Ammon's horn (tissue), 1 donor: ENCODE measurements around the gene ST6GALNAC2.
"Not testable (repeated sequence)": the region's sequence is repeated elsewhere in the genome, so short reads cannot be mapped to it uniquely, and the experiment has no call there.

ENCODE experiments used
- DNase-seq: peaks from one replicate; pipeline ENCODE4 v3.0.0-alpha.2; 2016; ENCODE audit warnings: low spot score

Gene ST6GALNAC2

GRCh38 chr17:76539631-76540271 is 45.9 kb downstream of the ST6GALNAC2 start, which contains the start of gene PRCD:
Gene PRCD, plus strand, starts transcription at chr17:76540044. Its CDS starts 98 bp downstream, at chr17:76540142.
- no peak for DNase-seq

GRCh38 chr17:76538941-76539570 is 46.6 kb downstream of the ST6GALNAC2 start:
- DNase-seq: no peak

DNA sequence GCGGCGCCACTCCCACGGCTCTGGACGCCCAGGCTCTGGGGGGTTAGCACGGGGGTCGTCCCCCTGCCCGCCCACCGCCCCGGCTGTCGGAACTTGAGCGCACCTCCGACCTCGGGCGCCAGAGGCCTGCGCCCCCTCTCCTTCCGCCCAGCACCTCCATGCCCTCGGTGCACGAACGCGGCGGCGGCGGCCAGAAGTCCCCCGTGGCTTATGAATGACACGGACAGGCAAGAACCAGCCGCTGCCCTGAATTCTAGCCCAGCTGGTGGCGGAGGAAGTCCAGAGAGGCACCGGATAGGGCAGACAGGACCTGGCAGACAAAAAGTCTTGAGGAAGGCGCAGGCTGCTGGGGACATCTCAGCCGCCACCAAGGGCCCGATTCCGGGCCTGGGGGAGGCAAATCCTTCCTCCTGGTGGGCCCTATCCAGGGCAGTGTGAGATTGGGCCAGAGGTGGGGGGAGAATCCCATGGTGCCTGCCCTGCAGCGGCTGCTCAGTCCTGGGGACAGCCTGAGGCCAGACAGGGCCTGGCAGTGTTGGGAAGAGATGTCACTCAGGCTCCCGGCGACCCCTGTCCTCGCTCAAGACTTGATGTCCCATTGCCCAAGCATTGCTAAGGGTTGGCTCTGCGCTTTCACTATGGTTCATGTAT is 47.3 kb downstream of the ST6GALNAC2 start:
- no peak for DNase-seq

DNA sequence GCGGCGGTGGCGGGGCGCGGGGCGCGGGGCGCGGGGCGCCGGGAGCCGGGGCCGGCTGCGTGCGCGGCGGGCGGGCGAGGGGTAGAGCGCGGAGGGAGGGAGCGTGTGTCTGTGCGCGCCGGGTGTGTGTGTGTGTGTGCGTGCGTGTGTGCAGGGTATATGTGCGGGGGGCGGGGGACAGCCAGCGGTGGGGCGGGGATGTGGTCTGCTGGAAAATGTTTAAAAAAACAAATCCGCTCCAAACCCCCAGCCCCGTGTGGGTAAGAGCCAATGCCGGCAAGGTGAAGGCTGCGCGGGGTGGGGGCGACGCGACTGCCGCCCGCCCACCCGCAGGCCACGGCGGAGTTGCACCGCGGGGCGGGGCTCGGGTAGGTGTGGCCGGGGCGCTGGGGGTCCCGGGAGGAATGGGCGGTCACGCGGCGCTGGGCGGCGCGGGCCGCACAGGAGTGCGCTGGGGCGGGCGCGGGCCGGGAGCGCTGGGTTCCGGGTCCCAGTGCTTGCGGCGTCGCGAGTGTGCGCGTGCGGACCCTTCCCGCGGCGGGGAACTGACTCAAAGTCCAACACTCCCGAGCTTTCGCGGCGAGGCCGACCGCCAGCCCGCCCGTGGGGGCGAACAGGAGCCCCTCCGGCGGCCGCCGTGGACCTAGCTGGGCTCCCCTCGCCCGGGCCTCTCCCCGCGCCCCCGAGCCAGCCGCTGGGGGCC is 47.9 kb downstream of the ST6GALNAC2 start, which contains the start of gene CYGB:
CYGB (minus strand) TSS at position 132 of the 703 bp plus-strand sequence. CDS start 167 bp downstream, outside the sequence.
- no peak for DNase-seq

- DNase-seq: no peak
Measured at GRCh38 chr17:76537288-76537577, 48.4 kb downstream of the ST6GALNAC2 start.

DNA sequence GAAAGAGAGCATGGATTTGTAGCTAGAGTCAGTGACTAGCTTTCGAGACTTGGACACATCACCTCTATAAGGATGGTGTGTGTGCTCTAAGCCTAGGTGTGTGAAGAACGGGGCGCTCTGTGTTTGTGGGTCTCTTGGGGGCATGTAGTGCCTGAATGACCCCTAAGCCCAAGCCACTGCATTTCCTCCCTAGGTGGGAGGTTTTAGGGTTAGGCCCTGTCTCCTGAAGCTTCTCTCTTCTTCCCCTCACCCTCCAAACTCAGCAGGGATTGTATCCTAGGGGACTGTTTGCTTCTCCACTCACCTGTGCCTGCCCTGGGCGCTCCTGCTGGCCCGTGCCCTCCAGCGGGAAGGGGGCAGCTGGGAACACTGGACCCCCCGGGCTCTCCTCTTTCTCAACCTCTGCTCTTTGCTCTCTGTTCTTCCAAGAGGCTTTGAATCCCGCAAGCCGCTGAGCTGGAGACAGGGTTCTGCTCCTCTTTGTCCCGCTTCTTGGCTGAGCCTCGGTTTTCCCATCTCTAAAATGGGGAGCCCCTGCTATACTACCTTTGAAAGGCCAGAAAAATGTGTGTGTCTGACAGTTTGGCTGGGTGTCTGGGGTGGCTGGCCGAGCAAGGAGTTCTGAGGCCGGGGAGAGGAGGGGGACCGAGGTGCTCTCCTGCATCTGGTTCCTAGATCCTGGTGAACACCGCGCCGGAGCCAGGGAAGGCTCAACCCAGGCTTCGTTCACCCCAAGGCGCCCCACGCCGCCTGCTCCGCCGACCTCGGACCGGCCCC is 49.0 kb downstream of the ST6GALNAC2 start:
- DNase-seq: no peak

DNA sequence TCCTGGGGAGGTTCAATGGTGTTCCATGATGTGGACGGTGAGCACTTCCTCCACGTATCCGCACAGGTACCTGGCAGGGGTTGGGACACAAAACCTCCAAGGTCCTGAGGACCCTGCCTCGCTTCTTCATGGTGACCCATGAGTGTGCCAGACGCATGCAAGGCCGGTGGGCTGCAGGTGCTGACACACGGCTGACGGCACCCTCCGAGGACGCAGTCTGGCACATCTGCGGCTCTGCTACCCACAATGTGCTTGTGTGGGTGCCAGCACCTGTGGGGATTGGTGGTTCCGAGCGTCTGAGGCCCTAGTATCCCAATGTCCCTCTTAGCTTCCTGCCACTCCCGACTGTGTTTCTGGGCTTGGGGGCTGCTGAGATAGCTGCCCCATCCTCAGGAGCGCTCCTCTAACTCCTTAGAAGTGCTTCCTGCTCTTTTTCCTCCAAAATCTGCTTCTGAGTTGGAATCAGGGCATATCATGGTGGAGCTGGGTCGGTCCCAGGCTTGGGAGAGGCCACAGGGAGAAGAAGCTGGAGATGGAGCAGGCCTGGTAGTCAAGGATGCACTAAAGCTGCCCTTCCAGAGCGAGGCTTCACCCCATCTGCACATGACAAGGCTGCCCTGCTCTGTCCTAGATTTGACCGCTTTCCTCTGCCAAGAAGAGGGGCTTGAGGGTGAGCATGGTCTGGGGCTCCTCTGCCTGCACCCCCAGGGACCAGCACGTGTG is 49.7 kb downstream of the ST6GALNAC2 start:
- DNase-seq: no peak

- no peak for DNase-seq
Measured at GRCh38 chr17:76534831-76535732, 50.6 kb downstream of the ST6GALNAC2 start.

DNA sequence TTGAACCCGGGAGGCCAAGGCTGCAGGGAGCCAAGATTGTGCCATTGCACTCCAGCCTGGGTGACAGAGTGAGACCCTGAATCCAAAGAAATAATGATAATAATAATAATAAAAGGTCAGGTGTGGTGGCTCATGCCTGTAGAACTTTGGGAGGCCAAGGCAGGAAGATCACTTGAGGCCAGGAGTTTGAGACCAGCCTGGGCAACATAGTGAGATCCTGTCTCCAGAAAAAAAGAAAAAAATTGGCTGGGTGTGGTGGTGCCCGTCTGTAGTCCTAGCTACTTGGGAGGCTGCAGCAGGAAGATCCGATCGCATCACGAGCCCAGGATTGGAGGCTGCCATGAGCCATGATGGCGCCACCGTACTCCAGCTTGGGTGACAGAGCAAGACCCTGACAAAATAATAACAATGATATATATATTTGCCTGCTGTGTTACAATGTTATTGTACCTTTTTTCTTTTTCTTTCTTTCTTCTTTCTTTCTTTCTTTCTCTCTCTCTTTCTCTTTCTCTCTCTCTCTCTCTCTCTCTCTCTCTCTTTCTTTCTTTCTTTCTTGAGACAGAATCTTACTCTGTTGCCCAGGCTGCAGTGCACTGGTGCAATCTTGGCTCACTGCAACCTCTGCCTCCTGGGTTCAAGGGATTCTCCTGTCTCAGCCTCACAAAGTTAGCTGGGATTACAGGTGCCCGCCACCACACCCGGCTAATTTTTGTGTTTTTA is 51.9 kb downstream of the ST6GALNAC2 start:
- not testable (repeated sequence) for DNase-seq

- DNase-seq: no peak
Measured at GRCh38 chr17:76532072-76532651, 53.5 kb downstream of the ST6GALNAC2 start.

DNA sequence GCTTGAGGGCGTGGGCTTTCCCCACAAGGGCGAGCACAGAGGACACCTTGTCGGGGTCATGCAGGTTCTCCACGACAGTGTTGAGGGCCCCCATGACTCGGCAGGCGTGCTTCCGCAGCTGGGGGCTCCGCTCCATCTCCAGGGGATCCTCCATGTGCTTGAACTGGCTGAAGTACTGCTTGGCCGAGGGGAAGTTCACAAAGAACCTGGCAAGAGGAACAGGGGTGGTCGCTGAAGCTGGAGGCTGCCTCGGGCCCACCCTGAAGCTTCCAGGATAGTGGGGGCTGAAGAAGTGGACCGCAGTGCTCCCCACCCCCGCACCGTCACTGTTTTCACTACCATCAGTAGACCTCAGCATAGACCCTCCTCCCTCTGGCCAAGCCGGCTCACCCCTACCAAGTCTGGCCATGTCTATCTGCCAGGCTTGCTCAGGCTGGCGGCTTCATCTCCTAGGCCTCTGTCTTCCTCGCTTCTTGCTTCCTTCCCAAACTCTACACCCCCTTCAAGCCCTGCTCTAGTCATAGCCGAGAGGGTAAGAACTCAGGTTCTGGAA is 54.1 kb downstream of the ST6GALNAC2 start:
- DNase-seq: no peak

DNA sequence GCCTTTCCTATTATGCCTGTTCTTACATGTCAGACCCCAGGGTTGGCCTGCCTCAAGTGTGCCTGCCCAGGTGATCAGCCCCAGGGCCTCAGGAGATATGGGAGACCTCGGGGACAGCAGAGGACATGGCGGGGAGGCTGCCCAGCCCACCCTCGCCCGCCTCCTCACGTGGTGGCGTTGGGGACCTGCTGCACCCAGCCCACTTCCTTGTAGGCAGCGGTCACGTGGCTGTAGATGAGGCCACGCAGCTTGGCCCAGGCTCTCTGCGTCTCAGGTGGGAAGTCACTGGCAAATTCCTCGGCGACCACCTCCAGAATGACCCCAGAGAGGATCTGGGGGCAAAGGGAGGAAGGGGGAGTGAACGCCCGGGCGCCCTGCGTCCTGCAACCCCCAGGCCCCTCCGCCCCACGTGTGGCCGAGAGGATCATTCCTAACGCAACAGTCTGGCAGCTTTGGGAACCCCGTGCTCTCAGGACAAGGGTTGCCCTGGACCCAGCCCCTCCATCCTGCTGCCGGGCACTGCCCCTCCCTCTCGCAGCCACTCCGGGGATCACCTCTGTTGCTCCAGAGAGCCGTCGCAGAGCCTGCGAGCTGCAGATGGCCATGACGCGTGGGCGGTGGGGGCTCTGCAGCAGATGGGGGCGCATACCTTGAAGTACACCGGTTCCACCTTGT is 54.7 kb downstream of the ST6GALNAC2 start:
- no peak for DNase-seq

- no peak for DNase-seq
Measured at GRCh38 chr17:76530095-76530723, 55.5 kb downstream of the ST6GALNAC2 start.

- DNase-seq: peak; percentile 66
Measured at GRCh38 chr17:76529224-76530094, 56.2 kb downstream of the ST6GALNAC2 start.

DNA sequence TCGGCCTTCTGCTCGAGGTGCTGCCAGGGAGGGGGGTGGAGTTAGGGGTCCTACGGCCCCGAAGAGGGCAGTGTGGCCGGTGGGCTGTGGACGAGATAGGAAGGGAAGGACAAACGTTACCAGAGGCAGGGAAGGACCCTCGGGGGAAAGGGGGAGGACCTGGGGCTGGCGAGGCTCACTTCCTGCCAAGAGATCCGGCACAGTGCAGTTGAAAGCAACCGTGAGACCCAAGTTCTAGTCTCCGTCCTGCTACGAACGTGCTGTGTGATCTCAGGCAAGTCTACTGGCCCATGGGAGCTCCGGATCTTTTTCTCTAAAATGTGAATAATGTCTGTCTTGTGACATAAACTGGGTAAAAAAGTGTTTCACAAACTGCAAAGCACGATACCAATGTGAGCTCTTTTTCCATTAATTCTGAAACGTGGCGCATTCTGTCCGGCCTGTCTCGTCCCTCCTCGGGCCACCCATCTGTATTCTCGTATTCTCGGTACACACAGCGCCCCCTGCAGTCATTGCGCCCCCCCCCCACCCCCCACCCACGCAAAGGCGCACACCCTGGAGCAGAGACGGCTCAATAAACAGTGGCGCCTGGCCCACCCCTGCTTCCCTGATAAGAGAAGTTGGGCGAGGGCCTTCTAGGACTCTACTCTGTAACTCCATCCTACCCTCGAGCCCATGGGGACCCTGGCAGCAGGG is 57.0 kb downstream of the ST6GALNAC2 start:
- DNase-seq: no peak

- no peak for DNase-seq
Measured at GRCh38 chr17:76528156-76528527, 57.5 kb downstream of the ST6GALNAC2 start.
